Peyer's patch (tissue), 4 donors: ENCODE results near the gene RAD51B.

Source experiments
- CTCF ChIP-seq, 6 experiments: fragments of 450-650 bp in 4 of 6; fragments of 200-600 bp in 2 of 6; sonication (generic) in 1 of 6; IDR thresholded peaks; one replicate each; pipeline ENCODE4 v1.5.1; 2017 to 2019; ENCODE audit warnings: antibody characterized with exemption in 6 of 6, mild to moderate bottlenecking in 3 of 6, moderate library complexity in 1 of 6
- POLR2A ChIP-seq, 2 donors: fragments of 450-650 bp; IDR thresholded peaks; one replicate each; pipeline ENCODE4 v1.5.1; 2017; ENCODE audit warnings: antibody characterized with exemption in 2 of 2, mild to moderate bottlenecking in 2 of 2, moderate library complexity in 2 of 2

GRCh38 chr14:68575426-68575825, 755.8 kb downstream of the RAD51B start:
- TF ChIP-seq CTCF (IDR thresholded peaks at IDR 0.05), result no peak
- TF ChIP-seq POLR2A (IDR thresholded peaks at IDR 0.05), result no peak
